Measurements from ENCODE around the gene MAGEB17.

Gene MAGEB17

GRCh38 chrX:16186380-16187007 lies 19.2 kb downstream of the MAGEB17 start:
- Histone ChIP-seq H3F3A (ENCODE audit: low read depth) (no peaks in the 10 kb centered on the region), H4K20me1 (ENCODE audit: insufficient read depth, low read length, poor library complexity, severe bottlenecking) (no peaks in the 10 kb centered on the region), H3K9me3 (ENCODE audit: insufficient read depth, low read depth, low read length) (no peaks in the 10 kb centered on the region), H3K79me2 (ENCODE audit: insufficient read depth, low read length) (no peaks in the 10 kb centered on the region), H3K36me3 (ENCODE audit: insufficient read depth, low read length) (no peaks in the 10 kb centered on the region), H2AFZ (ENCODE audit: low read length) (no peak overlapping the region), H3K4me3 (ENCODE audit: low read length, poor library complexity, severe bottlenecking) (no peak overlapping the region), H3K4me2 (ENCODE audit: low read depth, low read length, poor library complexity, severe bottlenecking) (no peak overlapping the region), H3K4me1 (ENCODE audit: insufficient read depth, low read length, poor library complexity, severe bottlenecking) (no peaks in the 10 kb centered on the region), H3K9me2 (replicated peaks; ENCODE audit: low read depth, low read length) (no peaks in the 10 kb centered on the region), H3K27me3 (ENCODE audit: insufficient read depth, low read length, poor library complexity, severe bottlenecking) (no peaks in the 10 kb centered on the region), H3K9ac (ENCODE audit: low read depth, low read length, poor library complexity, severe bottlenecking) (no peak overlapping the region)
- TF ChIP-seq EZH2phosphoT487 (IDR thresholded peaks at IDR 0.05; ENCODE audit: borderline replicate concordance): no peak
- TF ChIP-seq CTCF (conservative IDR thresholded peaks at IDR 0.05; ENCODE audit: low read length): no peak

- Histone ChIP-seq H3K79me2 (ENCODE audit: insufficient read depth, low read length) (no peaks in the 10 kb centered on the region), H3K9me2 (replicated peaks; ENCODE audit: low read depth, low read length) (no peaks in the 10 kb centered on the region), H3K9ac (ENCODE audit: low read depth, low read length, poor library complexity, severe bottlenecking) (no peak overlapping the region), H3K9me3 (ENCODE audit: insufficient read depth, low read depth, low read length) (no peaks in the 10 kb centered on the region), H4K20me1 (ENCODE audit: insufficient read depth, low read length, poor library complexity, severe bottlenecking) (no peaks in the 10 kb centered on the region), H3F3A (ENCODE audit: low read depth) (no peaks in the 10 kb centered on the region), H2AFZ (ENCODE audit: low read length) (no peak overlapping the region), H3K4me1 (ENCODE audit: insufficient read depth, low read length, poor library complexity, severe bottlenecking) (no peaks in the 10 kb centered on the region), H3K36me3 (ENCODE audit: insufficient read depth, low read length) (no peaks in the 10 kb centered on the region), H3K4me2 (ENCODE audit: low read depth, low read length, poor library complexity, severe bottlenecking) (no peak overlapping the region), H3K27me3 (ENCODE audit: insufficient read depth, low read length, poor library complexity, severe bottlenecking) (no peaks in the 10 kb centered on the region), H3K4me3 (ENCODE audit: low read length, poor library complexity, severe bottlenecking) (no peak overlapping the region)
- TF ChIP-seq EZH2phosphoT487 (IDR thresholded peaks at IDR 0.05; ENCODE audit: borderline replicate concordance) (no peak), CTCF (conservative IDR thresholded peaks at IDR 0.05; ENCODE audit: low read length) (no peak)
Measured at GRCh38 chrX:16187024-16187760, 19.9 kb downstream of the MAGEB17 start.

- Histone ChIP-seq H3F3A (ENCODE audit: low read depth) (no peaks in the 10 kb centered on the region), H3K4me3 (ENCODE audit: low read length, poor library complexity, severe bottlenecking) (no peak overlapping the region), H4K20me1 (ENCODE audit: insufficient read depth, low read length, poor library complexity, severe bottlenecking) (no peaks in the 10 kb centered on the region), H3K27me3 (ENCODE audit: insufficient read depth, low read length, poor library complexity, severe bottlenecking) (no peaks in the 10 kb centered on the region), H3K9me3 (ENCODE audit: insufficient read depth, low read depth, low read length) (no peaks in the 10 kb centered on the region), H3K4me1 (ENCODE audit: insufficient read depth, low read length, poor library complexity, severe bottlenecking) (no peaks in the 10 kb centered on the region), H3K9ac (ENCODE audit: low read depth, low read length, poor library complexity, severe bottlenecking) (no peak overlapping the region), H2AFZ (ENCODE audit: low read length) (no peak overlapping the region), H3K4me2 (ENCODE audit: low read depth, low read length, poor library complexity, severe bottlenecking) (no peak overlapping the region), H3K9me2 (replicated peaks; ENCODE audit: low read depth, low read length) (no peaks in the 10 kb centered on the region), H3K79me2 (ENCODE audit: insufficient read depth, low read length) (no peaks in the 10 kb centered on the region), H3K36me3 (ENCODE audit: insufficient read depth, low read length) (no peaks in the 10 kb centered on the region)
- TF ChIP-seq EZH2phosphoT487 (IDR thresholded peaks at IDR 0.05; ENCODE audit: borderline replicate concordance) (no peak), CTCF (conservative IDR thresholded peaks at IDR 0.05; ENCODE audit: low read length) (no peak)
Measured at GRCh38 chrX:16188687-16189086, 21.4 kb downstream of the MAGEB17 start.

Data from Loucy (cell line).